Erythroblast (primary cell): Measurements from ENCODE around the gene SHBG.

ENCODE experiments used
- DNase-seq, 2 experiments: peaks; one replicate each; lab custom pipeline; 2025; lab: John Stamatoyannopoulos, UW
- GATA1 ChIP-seq: IDR thresholded peaks from 2 replicates; pipeline ENCODE4 v1.6.1; 2011; ENCODE audit warnings: low read depth, mild to moderate bottlenecking, control low read depth, low read length, moderate library complexity
- POLR2A ChIP-seq: IDR thresholded peaks from 2 replicates; pipeline ENCODE4 v1.6.1; 2011; ENCODE audit warnings: mild to moderate bottlenecking, low read length

The SHBG gene

DNA sequence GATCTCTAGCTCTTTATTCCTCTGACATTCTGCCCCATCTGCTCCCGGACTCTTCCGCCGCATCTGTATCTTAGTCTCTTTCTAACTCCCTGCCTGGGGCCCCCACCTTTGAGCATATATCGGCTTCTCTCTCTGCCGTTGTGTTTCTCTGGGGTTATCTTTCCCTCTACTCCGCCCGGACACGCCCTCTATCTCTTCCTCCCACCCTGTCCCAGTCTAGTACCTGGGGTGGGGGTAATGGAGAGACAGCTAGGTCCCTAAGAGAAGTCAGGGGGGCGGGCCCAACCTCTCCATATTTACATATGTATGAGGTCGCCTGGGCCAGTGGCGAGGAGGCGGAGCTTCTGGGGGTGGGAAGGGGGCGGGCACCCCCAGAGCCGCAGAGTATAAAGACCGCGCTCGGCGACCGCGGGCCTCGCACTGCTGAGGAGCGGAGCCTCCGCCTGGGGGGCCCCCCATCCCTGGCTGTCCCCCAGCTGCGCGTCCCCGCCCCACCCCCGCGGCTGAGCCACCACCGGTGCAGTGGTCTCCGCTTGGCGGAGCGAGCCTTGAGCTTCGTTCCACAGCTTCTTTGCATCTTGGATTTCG lies 20.7 kb downstream of the SHBG start, which contains the start of gene ATP1B2:
Gene ATP1B2, plus strand, starts transcription at position 418 of the 588 bp plus-strand sequence. CDS start 593 bp downstream, outside the sequence.
- peak; percentile 97 to 100 for DNase-seq
- peak; percentile 77 for TF ChIP-seq POLR2A
- TF ChIP-seq GATA1: peak; percentile 57

DNA sequence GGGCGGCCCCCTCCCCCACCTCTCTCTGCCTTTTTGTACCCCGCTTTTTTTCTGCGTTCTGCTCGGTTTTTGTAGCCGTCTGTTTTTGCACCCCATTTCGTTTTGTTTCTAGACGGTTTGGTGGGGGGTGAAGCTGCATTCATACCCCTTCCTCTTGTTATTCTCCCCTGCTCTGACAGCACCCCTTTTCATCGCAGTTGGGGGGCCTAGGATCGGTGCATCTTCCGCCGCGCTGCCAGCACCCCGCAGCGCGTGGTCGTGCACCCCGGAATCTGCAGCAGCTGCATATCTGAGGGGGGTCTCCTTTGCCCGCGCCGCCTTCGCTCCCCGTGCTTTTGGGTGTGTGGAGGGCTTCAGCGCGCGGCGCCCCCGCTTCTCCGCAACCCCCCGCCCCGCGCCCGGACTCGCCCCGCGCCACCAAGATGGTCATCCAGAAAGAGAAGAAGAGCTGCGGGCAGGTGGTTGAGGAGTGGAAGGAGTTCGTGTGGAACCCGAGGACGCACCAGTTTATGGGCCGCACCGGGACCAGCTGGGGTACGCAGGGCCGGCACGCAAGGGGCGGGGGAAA lies 21.2 kb downstream of the SHBG start:
- TF ChIP-seq POLR2A: no peak
- no peak for TF ChIP-seq GATA1
- DNase-seq: peak; percentile 60 to 66

DNA sequence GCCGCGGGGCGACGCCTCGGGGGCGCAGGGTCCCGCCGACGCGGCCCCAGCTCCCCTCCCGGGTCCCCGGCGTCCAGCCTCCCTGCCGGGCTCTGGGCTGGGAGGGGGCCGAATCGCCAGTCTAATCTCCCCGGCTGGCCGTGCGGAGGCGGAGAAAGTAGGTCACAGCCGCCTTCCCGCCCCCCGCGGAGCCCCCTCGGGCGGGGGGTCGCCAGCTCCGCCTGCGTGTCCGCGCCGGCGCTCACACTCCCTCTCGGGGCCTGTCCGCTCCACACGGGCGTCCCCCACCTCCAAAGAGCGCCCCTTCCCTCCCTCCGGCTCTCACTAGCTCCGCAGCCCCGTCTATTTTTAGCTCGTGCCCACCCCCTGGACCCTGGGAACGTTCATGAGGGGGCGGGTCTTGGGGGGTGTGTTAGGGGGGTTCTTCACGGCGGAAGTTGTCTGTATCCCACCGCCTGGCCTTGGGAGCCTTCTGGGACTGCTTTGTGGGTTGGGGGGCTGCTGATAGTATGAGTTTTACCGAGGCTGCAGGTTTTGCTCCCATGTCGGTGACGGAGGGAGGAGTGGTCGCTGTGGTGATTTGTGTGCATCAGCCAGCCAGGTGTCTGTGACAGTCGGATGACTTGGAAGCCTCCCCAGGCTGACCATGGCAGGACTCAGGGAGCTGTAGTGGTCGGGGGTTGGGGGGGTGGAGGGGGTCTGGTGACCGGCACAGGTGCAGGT lies 21.9 kb downstream of the SHBG start:
- TF ChIP-seq GATA1: no peak
- no peak for TF ChIP-seq POLR2A

DNA sequence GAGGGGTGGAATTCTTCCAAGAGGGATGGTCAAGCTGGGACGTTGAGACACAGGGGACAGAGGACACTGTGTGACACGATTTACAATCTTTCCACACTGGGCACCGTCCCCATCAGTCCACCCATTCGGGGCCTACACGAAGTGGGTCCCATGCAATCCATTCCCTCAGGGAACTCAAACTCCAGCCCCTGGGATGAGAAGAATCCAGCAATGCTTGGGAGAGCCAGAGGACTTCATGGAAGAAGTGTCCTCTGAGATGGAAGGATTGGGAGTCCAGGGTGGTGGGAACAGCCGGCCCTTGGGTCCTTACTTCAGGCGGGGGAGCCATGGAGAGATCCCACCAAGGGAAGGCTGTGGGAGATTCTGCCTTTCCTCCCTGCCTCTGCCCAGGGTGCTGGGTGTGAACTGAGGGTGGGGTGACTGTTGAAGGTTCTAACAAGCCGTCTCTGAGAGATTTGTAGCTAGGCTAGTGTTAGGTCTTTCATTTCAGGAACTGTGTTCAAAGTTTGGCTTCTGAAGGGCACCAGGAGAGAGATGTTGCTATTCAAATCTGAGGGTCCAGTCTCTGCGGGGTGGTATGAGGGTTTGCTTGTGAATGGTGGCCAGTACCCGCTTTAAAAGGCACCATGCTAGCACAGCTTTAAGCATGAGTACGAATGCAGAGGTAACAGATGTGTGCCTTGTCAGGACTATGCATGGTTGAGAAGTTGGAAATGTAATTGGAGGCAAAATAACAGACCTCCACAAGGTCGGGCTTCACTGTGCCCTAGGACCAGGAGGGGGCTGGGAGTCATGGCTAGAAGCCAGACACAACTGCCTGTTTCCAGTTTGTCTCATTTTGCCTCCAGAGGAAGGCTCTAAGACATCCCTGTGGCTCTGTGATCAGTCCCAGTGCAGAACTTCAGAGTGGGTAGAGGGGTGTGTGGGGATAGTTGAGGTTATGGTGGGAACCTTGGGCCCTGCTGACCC lies 22.7 kb downstream of the SHBG start:
- TF ChIP-seq POLR2A: no peak
- DNase-seq: peak in 1 of 2 experiments; percentile 45

More for the DNA sequence above, 21.9 kb downstream of the SHBG start:
- DNase-seq: peak; percentile 60 to 66

DNA sequence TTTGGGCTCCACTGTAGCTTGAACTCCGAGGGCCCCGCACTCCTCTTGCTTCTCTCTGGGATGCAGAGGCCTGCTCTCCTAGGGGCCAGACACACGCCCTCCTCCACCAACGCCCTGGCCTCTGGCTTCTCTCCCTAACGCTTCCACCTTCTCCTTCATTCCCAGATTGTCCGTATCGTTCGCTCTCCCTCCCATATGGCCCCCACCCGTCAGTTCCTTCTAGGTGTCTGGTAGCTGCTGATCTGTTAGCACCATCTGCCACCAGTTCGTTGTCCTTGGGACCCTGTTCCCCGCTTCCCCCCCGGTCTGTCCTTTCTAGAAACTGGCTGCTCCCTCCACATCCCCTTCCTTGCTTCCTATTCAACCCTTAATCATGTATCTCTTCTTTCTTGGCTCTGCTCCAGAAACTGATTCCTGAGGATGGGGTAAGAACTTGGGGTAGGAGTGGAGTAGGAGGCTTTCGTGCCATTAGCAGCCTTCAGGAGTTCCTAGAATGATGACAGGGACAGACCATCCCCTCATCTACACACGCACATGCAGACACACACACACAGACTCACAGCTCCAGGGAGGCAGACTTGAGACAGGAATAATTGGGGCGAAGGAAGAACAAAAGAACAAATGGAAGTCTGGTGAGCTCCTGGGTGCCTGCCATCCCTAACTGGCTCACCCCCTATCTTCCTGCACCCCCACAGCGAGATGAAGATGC lies 25.1 kb downstream of the SHBG start:
- DNase-seq: no peak
- TF ChIP-seq GATA1: no peak
- TF ChIP-seq POLR2A: no peak

DNA sequence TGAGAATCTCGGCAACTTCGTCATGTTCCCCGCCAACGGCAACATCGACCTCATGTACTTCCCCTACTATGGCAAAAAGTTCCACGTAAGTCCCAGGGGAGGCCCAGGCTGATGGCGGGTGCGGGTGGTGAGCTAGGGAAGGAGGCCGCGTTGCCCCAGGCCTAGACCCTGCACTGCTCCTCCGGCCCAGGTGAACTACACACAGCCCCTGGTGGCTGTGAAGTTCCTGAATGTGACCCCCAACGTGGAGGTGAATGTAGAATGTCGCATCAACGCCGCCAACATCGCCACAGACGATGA lies 25.6 kb downstream of the SHBG start:
- TF ChIP-seq POLR2A (no peak), GATA1 (no peak)
- no peak for DNase-seq

DNA sequence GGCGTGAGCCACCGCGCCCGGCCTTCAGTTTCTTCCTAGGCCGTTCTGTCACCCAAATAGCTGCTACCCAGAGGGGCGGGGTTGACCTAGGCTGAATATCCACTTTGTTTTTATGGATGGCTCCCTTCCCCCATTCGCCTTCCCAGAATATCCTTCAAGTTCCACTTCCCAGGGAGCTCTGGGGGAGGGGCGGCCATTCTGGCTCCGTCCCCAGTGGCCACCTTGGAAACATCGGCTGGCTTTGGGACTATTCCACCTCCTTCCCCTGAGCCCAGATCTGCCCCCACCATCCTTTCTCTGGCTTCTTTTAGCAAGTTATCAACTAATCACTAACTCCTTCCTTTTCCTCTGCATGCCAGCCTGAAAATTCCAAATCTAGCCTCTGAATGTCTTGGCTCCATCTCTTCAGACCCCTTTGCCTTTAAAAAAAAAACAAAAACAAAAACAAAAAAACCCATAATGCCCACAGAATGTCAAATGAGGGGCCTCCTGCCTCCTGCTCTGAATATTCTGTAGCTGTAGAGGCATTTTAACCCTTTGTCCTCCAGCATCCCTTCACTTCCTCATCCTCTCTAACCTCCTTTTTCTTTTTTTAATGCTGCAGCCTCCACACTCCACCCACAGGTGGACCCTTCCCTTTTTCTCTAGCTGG lies 27.1 kb downstream of the SHBG start:
- TF ChIP-seq POLR2A (no peak), GATA1 (no peak)
- no peak for DNase-seq

DNA sequence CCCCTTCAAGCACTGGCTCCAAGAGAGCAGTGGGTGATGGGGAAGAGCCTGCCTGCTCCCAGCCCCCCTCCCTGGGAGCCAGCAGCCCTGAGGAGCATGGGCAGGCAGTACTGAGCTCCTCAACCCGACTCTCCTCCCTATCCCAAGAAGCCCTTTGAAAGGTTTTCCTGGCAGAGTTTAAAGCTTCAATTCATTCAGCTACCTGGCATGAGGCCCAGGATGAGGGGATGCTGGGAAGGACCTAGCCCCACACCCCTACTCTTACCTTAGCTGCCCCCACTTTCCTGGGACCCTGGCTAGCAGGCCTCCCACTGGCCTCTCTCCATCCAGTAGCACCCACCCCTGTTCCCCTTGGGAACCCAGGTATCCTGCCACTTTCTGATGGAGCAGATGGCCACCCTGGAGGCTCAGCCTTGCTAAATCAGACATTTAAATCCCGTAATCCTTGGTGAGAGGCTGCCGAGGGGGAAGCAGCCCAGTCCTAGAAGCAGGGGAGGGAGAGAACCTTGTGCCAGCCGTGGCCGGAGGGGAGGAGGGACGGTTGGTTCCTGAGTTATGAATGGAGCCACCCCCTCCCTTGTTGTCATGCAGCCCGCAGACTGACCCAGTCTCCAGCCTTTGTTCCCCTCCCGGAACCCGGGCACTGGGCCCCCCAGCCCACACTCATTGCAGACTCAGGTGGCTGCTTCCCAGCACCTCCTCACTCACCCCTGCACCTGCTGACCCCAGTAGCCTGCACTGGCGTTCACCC lies 37.9 kb downstream of the SHBG start:
- no peak for DNase-seq
- TF ChIP-seq POLR2A (no peak), GATA1 (no peak)

DNA sequence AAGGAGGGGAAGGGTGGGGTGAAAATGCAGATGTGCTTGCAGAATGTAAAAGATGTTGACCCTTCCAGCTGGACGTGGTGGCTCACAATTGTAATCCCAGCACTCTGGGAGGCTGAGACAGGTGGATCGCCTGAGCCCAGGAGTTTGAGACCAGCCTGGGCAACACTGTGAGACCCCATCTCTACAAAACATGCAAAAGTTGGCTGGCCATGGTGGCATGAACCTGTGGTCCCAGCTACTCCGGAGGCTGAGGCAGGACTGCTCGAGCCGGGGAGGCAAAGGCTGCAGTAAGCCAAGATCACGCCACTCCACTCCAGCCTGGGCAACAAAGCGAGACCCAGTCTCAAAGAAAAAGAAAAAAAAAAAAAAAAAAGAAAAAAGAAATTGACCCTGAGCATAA lies 38.5 kb downstream of the SHBG start:
- DNase-seq: no peak
- TF ChIP-seq POLR2A: no peak
- TF ChIP-seq GATA1: no peak

DNA sequence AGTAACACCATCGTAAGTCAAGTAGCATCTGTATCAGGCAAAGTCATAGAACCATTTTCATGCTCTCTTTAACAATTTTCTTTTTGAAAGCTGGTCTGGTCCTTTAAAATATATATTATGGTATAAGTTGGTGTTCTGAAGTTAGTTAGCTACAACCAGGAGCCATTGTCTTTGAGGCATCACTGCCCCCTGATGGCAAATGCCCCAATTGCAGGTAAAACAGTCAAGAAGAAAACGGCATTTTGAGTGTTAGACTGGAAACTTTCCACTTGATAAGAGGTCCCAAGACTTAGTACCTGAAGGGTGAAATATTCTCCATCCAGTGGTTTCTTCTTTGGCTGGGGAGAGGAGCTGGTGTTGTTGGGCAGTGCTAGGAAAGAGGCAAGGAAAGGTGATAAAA lies 43.3 kb downstream of the SHBG start:
- peak; percentile 75 to 83 for DNase-seq
- no peak for TF ChIP-seq GATA1
- TF ChIP-seq POLR2A: no peak

DNA sequence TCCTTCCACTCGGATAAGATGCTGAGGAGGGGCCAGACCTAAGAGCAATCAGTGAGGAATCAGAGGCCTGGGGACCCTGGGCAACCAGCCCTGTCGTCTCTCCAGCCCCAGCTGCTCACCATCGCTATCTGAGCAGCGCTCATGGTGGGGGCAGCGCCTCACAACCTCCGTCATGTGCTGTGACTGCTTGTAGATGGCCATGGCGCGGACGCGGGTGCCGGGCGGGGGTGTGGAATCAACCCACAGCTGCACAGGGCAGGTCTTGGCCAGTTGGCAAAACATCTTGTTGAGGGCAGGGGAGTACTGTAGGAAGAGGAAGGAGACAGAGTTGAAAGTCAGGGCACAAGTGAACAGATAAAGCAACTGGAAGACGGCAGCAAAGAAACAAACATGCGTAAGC lies 45.0 kb downstream of the SHBG start:
- no peak for TF ChIP-seq POLR2A
- TF ChIP-seq GATA1: no peak
- no peak for DNase-seq

DNA sequence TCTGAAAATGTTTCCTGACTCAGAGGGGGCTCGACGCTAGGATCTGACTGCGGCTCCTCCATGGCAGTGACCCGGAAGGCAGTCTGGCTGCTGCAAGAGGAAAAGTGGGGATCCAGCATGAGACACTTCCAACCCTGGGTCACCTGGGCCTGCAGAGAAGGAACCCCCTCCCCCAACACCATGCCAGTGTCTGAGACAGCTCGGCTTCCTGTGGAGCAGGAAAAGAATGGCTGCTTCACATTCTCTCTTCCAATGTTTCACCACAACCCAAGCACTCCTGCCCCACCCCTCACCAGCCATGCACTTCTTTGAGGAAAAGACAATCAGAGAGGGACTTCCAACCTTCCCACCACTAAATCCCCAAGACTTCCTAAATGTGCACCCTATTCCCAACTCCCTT lies 46.6 kb downstream of the SHBG start:
- TF ChIP-seq GATA1 (no peak), POLR2A (no peak)
- no peak for DNase-seq
